Mammary epithelial cell (primary cell): ENCODE results near the gene PEX5L.

Experiments
- EZH2 ChIP-seq: IDR thresholded peaks from 2 replicates; pipeline ENCODE4 v1.6.1; 2012; ENCODE audit warnings: low read length, inconsistent platforms, borderline replicate concordance
- TF ChIP-seq, protein P1 (sequence below), 2 donors: IDR thresholded peaks in 1 of 2; conservative IDR thresholded peaks in 1 of 2; 2 replicates each; pipeline ENCODE4 v1.5.1; 2011 to 2012; ENCODE audit warnings: inconsistent platforms in 2 of 2, low read length in 2 of 2, mild to moderate bottlenecking in 2 of 2, control low read depth in 1 of 2, low read depth in 1 of 2; ENCODE audit not compliant: insufficient read depth in 1 of 2; ENCODE audit errors: extremely low read depth in 1 of 2

DNA sequence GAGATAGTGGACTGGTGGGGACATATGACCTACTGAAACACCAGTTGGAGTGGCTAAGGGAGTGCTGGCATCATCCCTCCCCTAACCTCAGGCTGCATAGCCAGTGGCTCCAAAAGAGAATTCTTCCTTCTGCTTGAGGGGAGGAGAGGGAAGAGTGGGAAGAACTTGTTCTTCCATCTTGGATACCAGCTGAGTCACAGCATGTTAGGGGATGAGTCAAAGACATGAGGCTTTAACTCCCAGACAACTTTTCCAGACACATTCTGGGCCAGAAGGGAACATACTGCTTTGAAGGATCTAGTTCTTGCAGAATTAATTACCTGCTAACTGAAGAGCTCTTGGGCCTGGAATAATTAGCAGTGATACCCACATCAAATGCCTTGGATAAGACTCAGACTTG is 36.8 kb upstream of the PEX5L start:
- TF ChIP-seq, protein P1, sequence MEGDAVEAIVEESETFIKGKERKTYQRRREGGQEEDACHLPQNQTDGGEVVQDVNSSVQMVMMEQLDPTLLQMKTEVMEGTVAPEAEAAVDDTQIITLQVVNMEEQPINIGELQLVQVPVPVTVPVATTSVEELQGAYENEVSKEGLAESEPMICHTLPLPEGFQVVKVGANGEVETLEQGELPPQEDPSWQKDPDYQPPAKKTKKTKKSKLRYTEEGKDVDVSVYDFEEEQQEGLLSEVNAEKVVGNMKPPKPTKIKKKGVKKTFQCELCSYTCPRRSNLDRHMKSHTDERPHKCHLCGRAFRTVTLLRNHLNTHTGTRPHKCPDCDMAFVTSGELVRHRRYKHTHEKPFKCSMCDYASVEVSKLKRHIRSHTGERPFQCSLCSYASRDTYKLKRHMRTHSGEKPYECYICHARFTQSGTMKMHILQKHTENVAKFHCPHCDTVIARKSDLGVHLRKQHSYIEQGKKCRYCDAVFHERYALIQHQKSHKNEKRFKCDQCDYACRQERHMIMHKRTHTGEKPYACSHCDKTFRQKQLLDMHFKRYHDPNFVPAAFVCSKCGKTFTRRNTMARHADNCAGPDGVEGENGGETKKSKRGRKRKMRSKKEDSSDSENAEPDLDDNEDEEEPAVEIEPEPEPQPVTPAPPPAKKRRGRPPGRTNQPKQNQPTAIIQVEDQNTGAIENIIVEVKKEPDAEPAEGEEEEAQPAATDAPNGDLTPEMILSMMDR (conservative IDR thresholded peaks at IDR 0.05 in 1 of 2, IDR thresholded peaks at IDR 0.05 in 1 of 2; ENCODE audit: extremely low read depth in 1 of 2, insufficient read depth in 1 of 2, low read depth in 1 of 2, low read length in 2 of 2) = no peak
- TF ChIP-seq EZH2 = no peak
